Lower leg skin (tissue), 3 donors: ENCODE results near the gene ACO2.

ENCODE experiments used
- POLR2A ChIP-seq, 2 donors: fragments of 450-650 bp; IDR thresholded peaks; one replicate each; pipeline ENCODE4 v1.6.1; 2016 to 2017; ENCODE audit warnings: antibody characterized with exemption in 2 of 2, mild to moderate bottlenecking in 1 of 2, moderate library complexity in 1 of 2
- TF ChIP-seq, protein P1 (sequence below), 3 donors: fragments of 450-650 bp; IDR thresholded peaks; one replicate each; pipeline ENCODE4 v1.5.1; 2016; ENCODE audit warnings: antibody characterized with exemption in 3 of 3, mild to moderate bottlenecking in 3 of 3, moderate library complexity in 2 of 3

DNA sequence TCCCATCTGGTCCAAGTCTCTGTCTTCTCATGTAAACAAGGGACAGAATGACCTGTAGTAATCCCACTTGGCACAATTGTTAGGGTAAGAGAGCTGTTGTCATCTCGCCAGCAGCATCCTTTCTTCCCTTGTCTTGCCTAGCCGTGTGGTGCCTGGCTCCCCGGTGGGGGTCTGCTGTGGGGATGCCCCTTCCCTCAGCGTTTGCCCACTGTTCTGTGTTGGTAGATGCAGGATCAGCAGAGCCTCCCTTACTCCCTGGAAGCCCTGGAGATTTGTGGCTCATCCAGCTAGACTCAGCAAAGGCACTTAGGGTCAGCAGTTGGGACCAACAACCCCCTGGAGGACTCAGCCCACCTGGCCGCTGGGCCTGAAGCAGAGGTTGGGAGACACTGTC lies 13.0 kb downstream of the ACO2 start:
- TF ChIP-seq, protein P1, sequence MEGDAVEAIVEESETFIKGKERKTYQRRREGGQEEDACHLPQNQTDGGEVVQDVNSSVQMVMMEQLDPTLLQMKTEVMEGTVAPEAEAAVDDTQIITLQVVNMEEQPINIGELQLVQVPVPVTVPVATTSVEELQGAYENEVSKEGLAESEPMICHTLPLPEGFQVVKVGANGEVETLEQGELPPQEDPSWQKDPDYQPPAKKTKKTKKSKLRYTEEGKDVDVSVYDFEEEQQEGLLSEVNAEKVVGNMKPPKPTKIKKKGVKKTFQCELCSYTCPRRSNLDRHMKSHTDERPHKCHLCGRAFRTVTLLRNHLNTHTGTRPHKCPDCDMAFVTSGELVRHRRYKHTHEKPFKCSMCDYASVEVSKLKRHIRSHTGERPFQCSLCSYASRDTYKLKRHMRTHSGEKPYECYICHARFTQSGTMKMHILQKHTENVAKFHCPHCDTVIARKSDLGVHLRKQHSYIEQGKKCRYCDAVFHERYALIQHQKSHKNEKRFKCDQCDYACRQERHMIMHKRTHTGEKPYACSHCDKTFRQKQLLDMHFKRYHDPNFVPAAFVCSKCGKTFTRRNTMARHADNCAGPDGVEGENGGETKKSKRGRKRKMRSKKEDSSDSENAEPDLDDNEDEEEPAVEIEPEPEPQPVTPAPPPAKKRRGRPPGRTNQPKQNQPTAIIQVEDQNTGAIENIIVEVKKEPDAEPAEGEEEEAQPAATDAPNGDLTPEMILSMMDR (IDR thresholded peaks at IDR 0.05) = no peak
- TF ChIP-seq POLR2A (IDR thresholded peaks at IDR 0.05) = no peak
